ENCODE data around the gene NOD1.

NOD1 gene

DNA sequence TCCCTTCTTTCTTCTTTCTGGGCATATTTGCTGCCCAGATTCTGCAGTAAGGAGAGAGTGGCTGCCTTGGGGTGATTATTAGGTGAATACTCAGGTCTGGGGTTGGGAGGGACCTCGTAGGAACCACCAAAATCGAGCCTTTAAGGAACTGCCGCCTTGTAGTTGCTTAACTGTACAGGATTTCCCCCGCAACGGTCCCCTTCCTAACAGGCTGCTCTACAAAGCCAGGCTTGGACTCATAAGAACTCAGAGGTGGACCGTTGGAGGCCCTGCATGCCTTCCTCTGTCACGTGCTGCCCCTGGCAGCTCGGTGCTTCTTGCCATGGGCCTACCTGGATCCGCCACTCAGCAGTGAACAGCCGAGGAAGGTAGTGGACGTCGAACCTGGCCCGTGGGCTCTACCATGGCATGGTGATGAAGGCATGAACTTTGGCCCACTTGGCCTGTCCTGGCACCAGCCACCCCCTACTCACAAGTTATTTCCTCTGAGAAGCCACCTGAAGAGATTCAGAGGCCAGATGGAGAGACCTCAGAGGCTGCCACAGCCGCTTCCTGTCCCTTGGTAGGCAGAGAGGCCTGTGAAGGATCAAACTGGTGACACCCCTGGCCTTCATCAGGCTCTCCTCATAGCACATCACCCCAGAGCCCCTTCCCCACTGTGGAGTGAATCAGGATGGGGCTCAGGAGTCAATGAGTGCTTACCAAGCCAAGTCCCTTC is 54.6 kb downstream of the NOD1 start:
- no peaks in the 10 kb centered on the region for H3K4me1 ChIP-seq (ENCODE audit: control insufficient read depth, insufficient read depth, low read depth, low read length)
- H2BK12ac ChIP-seq (ENCODE audit: low read length in 2 of 2) = no peak overlapping the region
- no peak overlapping the region for H3K27ac ChIP-seq (ENCODE audit: low read length, poor library complexity, severe bottlenecking)
- H2AK5ac ChIP-seq (ENCODE audit: low read length, severe bottlenecking) = no peak overlapping the region
- no peak overlapping the region for H3K18ac ChIP-seq (ENCODE audit: low read depth in 1 of 2, low read length in 2 of 2)
- peaks cover 28 to 52% of the 10 kb centered on the region in 2 experiments for H3K36me3 ChIP-seq (ENCODE audit: control insufficient read depth in 1 of 2, insufficient read depth in 2 of 2, low read depth in 1 of 2, low read length in 2 of 2)
- no peaks in the 10 kb centered on the region for H3K9me3 ChIP-seq (ENCODE audit: control insufficient read depth, low read length)
- H3K4me3 ChIP-seq (ENCODE audit: insufficient read depth in 1 of 2, low read depth in 1 of 2, low read length in 2 of 2) = no peak overlapping the region
- no peak overlapping the region for H3K4me2 ChIP-seq (ENCODE audit: low read length, poor library complexity, severe bottlenecking)
- no peak overlapping the region for H4K8ac ChIP-seq (ENCODE audit: low read length)
- H2BK120ac ChIP-seq (ENCODE audit: low read depth, low read length) = no peak overlapping the region
- no peak overlapping the region for H3K23ac ChIP-seq (ENCODE audit: low read length in 2 of 2)
- H4K91ac ChIP-seq (ENCODE audit: low read length) = no peak overlapping the region
- no peak for DNase-seq
- H2AFZ ChIP-seq (ENCODE audit: low read depth, low read length) = no peak overlapping the region
- no peaks in the 10 kb centered on the region for H3K27me3 ChIP-seq (ENCODE audit: control insufficient read depth in 1 of 2, insufficient read depth in 1 of 2, low read length in 2 of 2)
- no peaks in the 10 kb centered on the region for H3K79me1 ChIP-seq (replicated peaks; ENCODE audit: low read length, poor library complexity, severe bottlenecking)
- H2BK5ac ChIP-seq (ENCODE audit: low read depth, low read length, poor library complexity, severe bottlenecking) = no peak overlapping the region
- WGBS = 94% methylated on average over 13 of the region's 14 CpGs
- no peak overlapping the region for H3K4ac ChIP-seq (ENCODE audit: low read depth in 1 of 2, low read length in 2 of 2)
- H3K9ac ChIP-seq (ENCODE audit: low read length) = no peak overlapping the region
- H2BK15ac ChIP-seq (ENCODE audit: low read depth, poor library complexity, severe bottlenecking) = no peak overlapping the region
- no peak overlapping the region for H3K14ac ChIP-seq (ENCODE audit: low read length in 2 of 2)

DNA sequence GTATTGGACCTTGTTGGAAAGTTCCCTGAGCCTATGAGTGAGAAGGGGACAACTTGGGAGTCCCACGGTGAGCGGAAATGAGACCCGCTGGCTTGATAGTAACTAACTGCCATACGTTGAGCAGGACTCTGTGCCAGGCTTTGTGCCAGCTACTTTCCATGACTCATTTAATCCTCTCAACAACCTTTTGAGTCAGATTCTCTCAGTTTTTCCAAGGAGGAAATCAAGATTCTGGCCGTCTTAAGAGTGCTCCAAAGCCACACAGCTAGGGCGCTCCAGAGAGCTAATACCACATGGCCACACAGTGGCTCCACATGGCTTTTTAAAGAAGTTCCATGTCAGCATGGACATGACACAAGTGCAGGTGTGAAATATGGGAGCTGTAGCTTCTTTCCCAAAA is 55.7 kb downstream of the NOD1 start:
- no peak overlapping the region for H3K4me2 ChIP-seq (ENCODE audit: low read length, poor library complexity, severe bottlenecking)
- WGBS = 96% methylated on average over 6 of the region's 6 CpGs
- no peak overlapping the region for H2BK15ac ChIP-seq (ENCODE audit: low read depth, poor library complexity, severe bottlenecking)
- peaks cover 26 to 42% of the 10 kb centered on the region in 2 experiments for H3K36me3 ChIP-seq (ENCODE audit: control insufficient read depth in 1 of 2, insufficient read depth in 2 of 2, low read depth in 1 of 2, low read length in 2 of 2)
- H3K79me1 ChIP-seq (replicated peaks; ENCODE audit: low read length, poor library complexity, severe bottlenecking) = no peaks in the 10 kb centered on the region
- no peaks in the 10 kb centered on the region for H3K4me1 ChIP-seq (ENCODE audit: control insufficient read depth, insufficient read depth, low read depth, low read length)
- H3K18ac ChIP-seq (ENCODE audit: low read depth in 1 of 2, low read length in 2 of 2) = no peak overlapping the region
- H2BK5ac ChIP-seq (ENCODE audit: low read depth, low read length, poor library complexity, severe bottlenecking) = no peak overlapping the region
- H2BK120ac ChIP-seq (ENCODE audit: low read depth, low read length) = no peak overlapping the region
- H4K8ac ChIP-seq (ENCODE audit: low read length) = no peak overlapping the region
- H3K9me3 ChIP-seq (ENCODE audit: control insufficient read depth, low read length) = no peaks in the 10 kb centered on the region
- H2AK5ac ChIP-seq (ENCODE audit: low read length, severe bottlenecking) = no peak overlapping the region
- no peak overlapping the region for H3K4me3 ChIP-seq (ENCODE audit: insufficient read depth in 1 of 2, low read depth in 1 of 2, low read length in 2 of 2)
- H3K23ac ChIP-seq (ENCODE audit: low read length in 2 of 2) = no peak overlapping the region
- H2AFZ ChIP-seq (ENCODE audit: low read depth, low read length) = no peak overlapping the region
- H3K14ac ChIP-seq (ENCODE audit: low read length in 2 of 2) = no peak overlapping the region
- H3K27me3 ChIP-seq (ENCODE audit: control insufficient read depth in 1 of 2, insufficient read depth in 1 of 2, low read length in 2 of 2) = no peaks in the 10 kb centered on the region
- no peak overlapping the region for H4K91ac ChIP-seq (ENCODE audit: low read length)
- no peak overlapping the region for H3K4ac ChIP-seq (ENCODE audit: low read depth in 1 of 2, low read length in 2 of 2)
- no peak for DNase-seq
- no peak overlapping the region for H2BK12ac ChIP-seq (ENCODE audit: low read length in 2 of 2)
- H3K9ac ChIP-seq (ENCODE audit: low read length) = no peak overlapping the region
- no peak overlapping the region for H3K27ac ChIP-seq (ENCODE audit: low read length, poor library complexity, severe bottlenecking)

GRCh38 chr7:30421647-30422196 is 56.9 kb downstream of the NOD1 start:
- no peaks in the 10 kb centered on the region for H3K4me1 ChIP-seq (ENCODE audit: control insufficient read depth, insufficient read depth, low read depth, low read length)
- H3K4me3 ChIP-seq (ENCODE audit: insufficient read depth in 1 of 2, low read depth in 1 of 2, low read length in 2 of 2) = no peak overlapping the region
- H2BK15ac ChIP-seq (ENCODE audit: low read depth, poor library complexity, severe bottlenecking) = no peak overlapping the region
- no peak overlapping the region for H4K91ac ChIP-seq (ENCODE audit: low read length)
- H2AFZ ChIP-seq (ENCODE audit: low read depth, low read length) = no peak overlapping the region
- H3K4me2 ChIP-seq (ENCODE audit: low read length, poor library complexity, severe bottlenecking) = no peak overlapping the region
- H4K8ac ChIP-seq (ENCODE audit: low read length) = no peak overlapping the region
- no peak overlapping the region for H3K14ac ChIP-seq (ENCODE audit: low read length in 2 of 2)
- H2AK5ac ChIP-seq (ENCODE audit: low read length, severe bottlenecking) = no peak overlapping the region
- H3K27me3 ChIP-seq (ENCODE audit: control insufficient read depth in 1 of 2, insufficient read depth in 1 of 2, low read length in 2 of 2) = no peaks in the 10 kb centered on the region
- peaks cover 19 to 30% of the 10 kb centered on the region in 2 experiments for H3K36me3 ChIP-seq (ENCODE audit: control insufficient read depth in 1 of 2, insufficient read depth in 2 of 2, low read depth in 1 of 2, low read length in 2 of 2)
- no peak overlapping the region for H2BK5ac ChIP-seq (ENCODE audit: low read depth, low read length, poor library complexity, severe bottlenecking)
- no peak overlapping the region for H3K23ac ChIP-seq (ENCODE audit: low read length in 2 of 2)
- H3K27ac ChIP-seq (ENCODE audit: low read length, poor library complexity, severe bottlenecking) = no peak overlapping the region
- no peak overlapping the region for H3K4ac ChIP-seq (ENCODE audit: low read depth in 1 of 2, low read length in 2 of 2)
- no peak overlapping the region for H2BK12ac ChIP-seq (ENCODE audit: low read length in 2 of 2)
- H3K9me3 ChIP-seq (ENCODE audit: control insufficient read depth, low read length) = no peaks in the 10 kb centered on the region
- H3K18ac ChIP-seq (ENCODE audit: low read depth in 1 of 2, low read length in 2 of 2) = no peak overlapping the region
- 63% methylated on average over 1 of the region's 3 CpGs for WGBS
- no peak overlapping the region for H3K9ac ChIP-seq (ENCODE audit: low read length)
- no peak overlapping the region for H2BK120ac ChIP-seq (ENCODE audit: low read depth, low read length)
- no peak for DNase-seq
- H3K79me1 ChIP-seq (replicated peaks; ENCODE audit: low read length, poor library complexity, severe bottlenecking) = no peaks in the 10 kb centered on the region

GRCh38 chr7:30420662-30421061 is 57.9 kb downstream of the NOD1 start:
- Histone ChIP-seq H2AFZ (ENCODE audit: low read depth, low read length) (no peak overlapping the region), H3K4me3 (ENCODE audit: insufficient read depth in 1 of 2, low read depth in 1 of 2, low read length in 2 of 2) (no peak overlapping the region), H3K4ac (ENCODE audit: low read depth in 1 of 2, low read length in 2 of 2) (no peak overlapping the region), H3K9ac (ENCODE audit: low read length) (no peak overlapping the region), H3K4me1 (ENCODE audit: control insufficient read depth, insufficient read depth, low read depth, low read length) (no peaks in the 10 kb centered on the region), H2BK12ac (ENCODE audit: low read length in 2 of 2) (no peak overlapping the region), H3K27ac (ENCODE audit: low read length, poor library complexity, severe bottlenecking) (no peak overlapping the region), H4K91ac (ENCODE audit: low read length) (no peak overlapping the region), H3K27me3 (ENCODE audit: control insufficient read depth in 1 of 2, insufficient read depth in 1 of 2, low read length in 2 of 2) (no peaks in the 10 kb centered on the region), H4K8ac (ENCODE audit: low read length) (no peak overlapping the region), H3K18ac (ENCODE audit: low read depth in 1 of 2, low read length in 2 of 2) (no peak overlapping the region), H3K36me3 (ENCODE audit: control insufficient read depth in 1 of 2, insufficient read depth in 2 of 2, low read depth in 1 of 2, low read length in 2 of 2) (peaks cover 11 to 19% of the 10 kb centered on the region in 2 experiments), H2AK5ac (ENCODE audit: low read length, severe bottlenecking) (no peak overlapping the region), H2BK15ac (ENCODE audit: low read depth, poor library complexity, severe bottlenecking) (no peak overlapping the region), H2BK120ac (ENCODE audit: low read depth, low read length) (no peak overlapping the region), H3K14ac (ENCODE audit: low read length in 2 of 2) (no peak overlapping the region), H3K4me2 (ENCODE audit: low read length, poor library complexity, severe bottlenecking) (no peak overlapping the region), H2BK5ac (ENCODE audit: low read depth, low read length, poor library complexity, severe bottlenecking) (no peak overlapping the region), H3K9me3 (ENCODE audit: control insufficient read depth, low read length) (no peaks in the 10 kb centered on the region), H3K79me1 (replicated peaks; ENCODE audit: low read length, poor library complexity, severe bottlenecking) (no peaks in the 10 kb centered on the region), H3K23ac (ENCODE audit: low read length in 2 of 2) (no peak overlapping the region)
- 100% methylated on average over 1 of the region's 3 CpGs for WGBS
- DNase-seq = no peak

Measured in mesenchymal stem cell (in vitro differentiated cells and primary cell).